Caco-2 (cell line): Measurements from ENCODE around the gene TSKS. TPM values are rescaled to one million over a fixed set of nuclear protein-coding genes. Genes with fewer than 3 reads are reported as not detected.

Experiments used
- BruUV-seq: library from RNA; stranded (reverse); fragments of 400-500 nt; replicated peaks from 2 replicates; lab custom pipeline; 2021; lab: Mats Ljungman, UMichigan
- CTCF ChIA-PET: fragments of 300-600 bp; sonication (Branson Sonifier 250); formaldehyde crosslinking; loops from one replicate; lab custom pipeline; 2022; ENCODE audit warnings: antibody characterized with exemption; lab: Charles Lee
- POLR2A ChIA-PET: fragments of 300-600 bp; sonication (Branson Sonifier 250); formaldehyde crosslinking; loops from one replicate; lab custom pipeline; 2022; ENCODE audit warnings: antibody characterized with exemption; lab: Charles Lee
- DNase-seq, 2 experiments: peaks; one replicate each; pipeline versions ENCODE4 v3.0.0 to v3.0.0-alpha.2; 2020 to 2022
- H3K27me3 ChIP-seq: replicated peaks from 2 replicates; pipeline ENCODE4 v1.6.0; 2011; ENCODE audit warnings: low read length; ENCODE audit not compliant: control insufficient read depth, insufficient read depth
- H3K36me3 ChIP-seq: 2 replicates; pipeline ENCODE4 v1.5.1; 2011; ENCODE audit warnings: low read length; ENCODE audit not compliant: control insufficient read depth, insufficient read depth
- H3K4me1 ChIP-seq: fragments of 250-450 bp; sonication (Bioruptor Pico); 2 replicates; pipeline ENCODE4 v1.5.1; 2020; ENCODE audit warnings: mild to moderate bottlenecking
- H3K4me3 ChIP-seq: 2 replicates; pipeline ENCODE4 v1.5.1; 2011; ENCODE audit warnings: low read depth, mild to moderate bottlenecking, control low read depth, low read length
- H3K9me3 ChIP-seq: fragments of 250-450 bp; sonication (Bioruptor Pico); 2 replicates; pipeline ENCODE4 v1.5.1; 2020; ENCODE audit warnings: mild to moderate bottlenecking, moderate library complexity
- H3K27ac Mint-ChIP-seq: one replicate; pipeline ENCODE4 v1.8.0; 2022; ENCODE audit warnings: mixed read lengths; ENCODE audit not compliant: unreplicated experiment
- H3K27me3 Mint-ChIP-seq: one replicate; pipeline ENCODE4 v1.8.0; 2022; ENCODE audit warnings: mixed read lengths; ENCODE audit not compliant: insufficient read depth, unreplicated experiment
- H3K36me3 Mint-ChIP-seq: one replicate; pipeline ENCODE4 v1.8.0; 2022; ENCODE audit warnings: mild to moderate bottlenecking, mixed read lengths; ENCODE audit not compliant: insufficient read depth, unreplicated experiment
- H3K4me1 Mint-ChIP-seq: one replicate; pipeline ENCODE4 v1.8.0; 2022; ENCODE audit warnings: low read depth, mixed read lengths; ENCODE audit not compliant: unreplicated experiment
- H3K4me3 Mint-ChIP-seq: one replicate; pipeline ENCODE4 v1.8.0; 2022; ENCODE audit warnings: mild to moderate bottlenecking, moderate library complexity, mixed read lengths; ENCODE audit not compliant: unreplicated experiment
- H3K9me3 Mint-ChIP-seq: one replicate; pipeline ENCODE4 v1.8.0; 2022; ENCODE audit warnings: mixed read lengths; ENCODE audit not compliant: unreplicated experiment
- intact Hi-C: fragments of 100-400 bp; cut with micrococcal nuclease; formaldehyde crosslinking; loops from one replicate; pipeline ENCODE4 v1.10.0; 2022; ENCODE audit not compliant: unreplicated experiment
- total RNA-seq: library from RNA; stranded (reverse); gene quantifications from 2 replicates; pipeline ENCODE4 v1.2.3, GENCODE V29; 2022
- TF ChIP-seq, protein P1 (sequence below), 2 experiments: fragments of 200-600 bp in 1 of 2; IDR thresholded peaks; 1 replicate in 1 of 2; 2 replicates in 1 of 2; pipeline versions ENCODE4 v1.5.1 to v1.8.0; 2011 to 2022; ENCODE audit warnings: antibody characterized with exemption in 1 of 2, control low read depth in 1 of 2, inconsistent platforms in 1 of 2, low read depth in 1 of 2, low read length in 1 of 2, mild to moderate bottlenecking in 1 of 2, moderate library complexity in 1 of 2; ENCODE audit not compliant: insufficient read depth in 1 of 2, severe bottlenecking in 1 of 2, unreplicated experiment in 1 of 2

The TSKS gene
- total RNA-seq, 1 experiment from 2014 or later, result not detected

DNA sequence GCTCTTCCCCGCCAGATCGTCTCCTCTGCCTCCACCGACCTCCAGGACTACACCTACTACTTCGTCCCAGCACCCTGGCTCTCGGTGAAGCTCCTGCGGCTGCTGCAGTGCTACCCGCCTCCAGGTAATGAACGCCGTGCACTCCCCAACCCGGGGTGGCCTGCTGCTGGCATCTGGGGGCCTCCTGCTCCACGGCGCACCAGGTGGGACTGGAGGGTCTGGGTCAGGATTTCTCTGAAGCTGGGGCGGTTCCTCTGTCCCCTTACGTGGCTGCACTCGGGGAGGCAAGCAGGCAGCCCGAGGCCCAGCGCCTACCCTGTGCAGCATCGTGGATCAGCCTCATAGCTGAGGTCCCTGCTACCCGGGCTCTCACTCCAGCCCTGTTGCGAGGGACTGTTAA lies 32.5 kb upstream of the TSKS start:
- no TSS peak for BruUV-seq
- Mint-ChIP-seq H3K27ac (no peak overlapping the region), H3K36me3 (peaks cover 66% of the 10 kb centered on the region), H3K27me3 (no peaks in the 10 kb centered on the region), H3K9me3 (no peaks in the 10 kb centered on the region), H3K4me3 (no peak overlapping the region), H3K4me1 (no peaks in the 10 kb centered on the region)
- intact Hi-C loops, result no loop called here
- H3K27me3 ChIP-seq, result no peaks in the 10 kb centered on the region
- H3K4me3 ChIP-seq, result no peak overlapping the region
- ChIA-PET POLR2A (no interaction called here), CTCF (no interaction called here)
- H3K36me3 ChIP-seq, result peaks cover 2% of the 10 kb centered on the region
- TF ChIP-seq, protein P1, sequence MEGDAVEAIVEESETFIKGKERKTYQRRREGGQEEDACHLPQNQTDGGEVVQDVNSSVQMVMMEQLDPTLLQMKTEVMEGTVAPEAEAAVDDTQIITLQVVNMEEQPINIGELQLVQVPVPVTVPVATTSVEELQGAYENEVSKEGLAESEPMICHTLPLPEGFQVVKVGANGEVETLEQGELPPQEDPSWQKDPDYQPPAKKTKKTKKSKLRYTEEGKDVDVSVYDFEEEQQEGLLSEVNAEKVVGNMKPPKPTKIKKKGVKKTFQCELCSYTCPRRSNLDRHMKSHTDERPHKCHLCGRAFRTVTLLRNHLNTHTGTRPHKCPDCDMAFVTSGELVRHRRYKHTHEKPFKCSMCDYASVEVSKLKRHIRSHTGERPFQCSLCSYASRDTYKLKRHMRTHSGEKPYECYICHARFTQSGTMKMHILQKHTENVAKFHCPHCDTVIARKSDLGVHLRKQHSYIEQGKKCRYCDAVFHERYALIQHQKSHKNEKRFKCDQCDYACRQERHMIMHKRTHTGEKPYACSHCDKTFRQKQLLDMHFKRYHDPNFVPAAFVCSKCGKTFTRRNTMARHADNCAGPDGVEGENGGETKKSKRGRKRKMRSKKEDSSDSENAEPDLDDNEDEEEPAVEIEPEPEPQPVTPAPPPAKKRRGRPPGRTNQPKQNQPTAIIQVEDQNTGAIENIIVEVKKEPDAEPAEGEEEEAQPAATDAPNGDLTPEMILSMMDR (IDR thresholded peaks at IDR 0.05; ENCODE audit: insufficient read depth in 1 of 2, low read depth in 1 of 2, low read length in 1 of 2, severe bottlenecking in 1 of 2, unreplicated experiment in 1 of 2), result no peak
- no peak for DNase-seq
- H3K4me1 ChIP-seq, result no peaks in the 10 kb centered on the region
- H3K9me3 ChIP-seq, result no peaks in the 10 kb centered on the region

DNA sequence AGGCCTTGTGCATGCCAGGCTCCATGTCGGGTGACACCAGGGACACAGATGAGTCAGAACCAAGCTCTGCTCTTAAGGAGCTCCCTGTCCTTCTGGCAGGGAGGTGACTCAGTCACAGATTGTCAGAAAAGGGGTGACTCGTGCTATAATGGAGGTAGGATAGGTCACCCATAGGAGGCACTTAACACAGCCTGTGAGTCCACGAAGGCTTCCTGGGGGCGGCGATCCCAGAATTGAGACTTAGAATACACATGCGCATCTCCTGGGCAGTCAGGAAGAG lies 30.4 kb upstream of the TSKS start:
- Histone ChIP-seq H3K36me3 (peaks cover 2% of the 10 kb centered on the region), H3K9me3 (no peaks in the 10 kb centered on the region), H3K27me3 (no peaks in the 10 kb centered on the region), H3K4me1 (no peaks in the 10 kb centered on the region), H3K4me3 (no peak overlapping the region)
- Mint-ChIP-seq H3K4me1 (no peaks in the 10 kb centered on the region), H3K4me3 (no peak overlapping the region), H3K36me3 (peaks cover 63% of the 10 kb centered on the region), H3K9me3 (no peaks in the 10 kb centered on the region), H3K27ac (no peak overlapping the region), H3K27me3 (no peaks in the 10 kb centered on the region)
- POLR2A ChIA-PET, result no interaction called here
- CTCF ChIA-PET, result interaction anchor here (0.6 kb wide), 1 partner anchor 117 kb away, joined by 3 read pairs; the partner anchor contains the start of gene PRMT1
- TF ChIP-seq, protein P1 (IDR thresholded peaks at IDR 0.05; ENCODE audit: insufficient read depth in 1 of 2, low read depth in 1 of 2, low read length in 1 of 2, severe bottlenecking in 1 of 2, unreplicated experiment in 1 of 2), result no peak
- no TSS peak for BruUV-seq
- intact Hi-C loops, result no loop called here
- DNase-seq, result no peak

DNA sequence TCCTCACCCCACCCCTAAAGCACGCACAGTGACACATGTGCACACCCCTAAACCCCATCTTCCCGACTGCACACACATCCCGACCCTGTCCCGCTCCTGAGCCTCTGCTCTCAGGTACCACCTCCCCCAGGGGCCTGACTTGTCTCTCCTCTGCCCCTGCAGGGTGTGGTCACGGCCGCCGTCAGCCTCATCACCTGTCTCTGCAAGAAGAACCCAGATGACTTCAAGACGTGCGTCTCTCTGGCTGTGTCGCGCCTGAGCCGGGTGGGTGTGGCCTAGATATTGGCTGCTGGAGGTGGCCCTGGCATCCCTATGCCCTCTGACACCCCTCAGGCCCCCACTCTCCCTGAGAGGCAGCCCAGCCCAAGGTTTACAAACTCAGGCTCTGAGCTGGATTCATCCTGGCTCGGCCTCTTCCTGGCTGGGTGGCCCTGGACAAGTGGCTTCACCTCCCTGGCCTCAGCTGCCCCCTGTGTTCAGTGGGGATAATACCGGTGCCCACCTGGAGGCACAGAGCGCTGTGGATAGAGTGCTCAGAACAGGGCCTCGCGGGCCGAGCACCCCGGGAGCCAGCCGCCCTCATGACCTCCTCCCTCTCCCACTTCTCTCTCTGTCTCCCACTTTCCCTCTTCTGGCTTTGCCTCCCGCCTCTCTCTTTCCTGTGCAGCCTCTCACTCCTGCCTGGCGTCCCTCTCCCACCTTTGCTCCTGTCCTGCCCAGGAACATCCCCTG lies 29.9 kb upstream of the TSKS start:
- CTCF ChIA-PET, result interaction anchor here (0.6 kb wide), 1 partner anchor 116 kb away, joined by 3 read pairs; the partner anchor contains the start of gene PRMT1
- intact Hi-C loops, result no loop called here
- H3K4me3 ChIP-seq, result no peak overlapping the region
- peaks cover 2% of the 10 kb centered on the region for H3K36me3 ChIP-seq
- no TSS peak for BruUV-seq
- H3K36me3 Mint-ChIP-seq, result peaks cover 64% of the 10 kb centered on the region
- no peaks in the 10 kb centered on the region for H3K9me3 Mint-ChIP-seq
- DNase-seq, result no peak
- H3K27ac Mint-ChIP-seq, result no peak overlapping the region
- H3K9me3 ChIP-seq, result no peaks in the 10 kb centered on the region
- POLR2A ChIA-PET, result no interaction called here
- no peaks in the 10 kb centered on the region for H3K27me3 ChIP-seq
- no peaks in the 10 kb centered on the region for H3K4me1 Mint-ChIP-seq
- H3K4me3 Mint-ChIP-seq, result no peak overlapping the region
- H3K27me3 Mint-ChIP-seq, result no peaks in the 10 kb centered on the region
- TF ChIP-seq, protein P1 (IDR thresholded peaks at IDR 0.05; ENCODE audit: insufficient read depth in 1 of 2, low read depth in 1 of 2, low read length in 1 of 2, severe bottlenecking in 1 of 2, unreplicated experiment in 1 of 2), result no peak
- H3K4me1 ChIP-seq, result no peaks in the 10 kb centered on the region
